Endothelial cell of umbilical vein (primary cell): ENCODE data around the gene LTF. TPM values are rescaled to one million over a fixed set of nuclear protein-coding genes. Genes with fewer than 3 reads are reported as not detected.

Experiments used
- BruUV-seq: library from RNA; stranded (reverse); fragments of 400-500 nt; replicated peaks from 2 replicates; lab custom pipeline; 2021; lab: Mats Ljungman, UMichigan
- CTCF ChIA-PET: fragments of 300-600, 350-600 bp; sonication (Branson Sonifier 250); formaldehyde crosslinking; loops from one replicate; lab custom pipeline; 2021; ENCODE audit warnings: antibody characterized with exemption, inconsistent platforms; lab: Charles Lee
- POLR2A ChIA-PET: fragments of 300-600, 350-600 bp; sonication (Branson Sonifier 250); formaldehyde crosslinking; loops from one replicate; lab custom pipeline; 2021; ENCODE audit warnings: antibody characterized with exemption, inconsistent platforms; lab: Charles Lee
- DNase-seq: peaks from one replicate; pipeline ENCODE4 v3.0.0-alpha.2; 2011; ENCODE audit warnings: low read depth, low spot score
- FAIRE-seq: peaks from 2 replicates; lab custom pipeline; 2011; peaks lifted over from hg19 to GRCh38; lab: Jason Lieb, UNC
- H2AFZ ChIP-seq: 2 replicates; pipeline ENCODE4 v1.6.0; 2012; ENCODE audit warnings: low read depth, low read length, control low read depth, inconsistent platforms
- H3K27ac ChIP-seq: 2 replicates; pipeline ENCODE4 v1.5.1; 2011; ENCODE audit warnings: low read depth, mild to moderate bottlenecking, control low read depth, low read length, moderate library complexity; ENCODE audit not compliant: insufficient read depth
- H3K27me3 ChIP-seq, 2 experiments: 2 replicates each; pipeline versions ENCODE4 v1.6.0 to v1.6.1; 2011; ENCODE audit warnings: low read length in 2 of 2, mixed read lengths in 1 of 2; ENCODE audit not compliant: control insufficient read depth in 2 of 2, insufficient read depth in 2 of 2
- H3K36me3 ChIP-seq, 2 experiments: 2 replicates in 1 of 2; 3 replicates in 1 of 2; pipeline ENCODE4 v1.5.1; 2011; ENCODE audit warnings: low read length in 2 of 2, mild to moderate bottlenecking in 1 of 2, moderate library complexity in 1 of 2; ENCODE audit not compliant: control insufficient read depth in 2 of 2, insufficient read depth in 2 of 2; ENCODE audit errors: extremely low read depth in 1 of 2
- H3K4me1 ChIP-seq: 3 replicates; pipeline ENCODE4 v1.5.1; 2011; ENCODE audit warnings: mild to moderate bottlenecking, low read length; ENCODE audit not compliant: control insufficient read depth, insufficient read depth; ENCODE audit errors: extremely low read depth
- H3K4me2 ChIP-seq: 2 replicates; pipeline ENCODE4 v1.6.1; 2011; ENCODE audit warnings: low read length, control low read depth, mixed read lengths; ENCODE audit not compliant: insufficient read depth
- H3K4me3 ChIP-seq, 3 experiments: fragments of 200-600 bp in 1 of 3; sonication (generic), shearing (Covaris generic) in 1 of 3; replicated peaks in 1 of 3; 2 replicates each; pipeline ENCODE4 v1.5.1; 2011 to 2016; ENCODE audit warnings: control low read depth in 3 of 3, low read length in 3 of 3, mild to moderate bottlenecking in 2 of 3, inconsistent platforms in 1 of 3, low read depth in 1 of 3, moderate library complexity in 1 of 3; ENCODE audit not compliant: insufficient read depth in 1 of 3
- H3K79me2 ChIP-seq: 2 replicates; pipeline ENCODE4 v1.6.0; 2012; ENCODE audit warnings: low read length, inconsistent platforms; ENCODE audit not compliant: control insufficient read depth, insufficient read depth
- H3K9ac ChIP-seq: replicated peaks from 2 replicates; pipeline ENCODE3; 2011; ENCODE audit warnings: low read length, control low read depth; ENCODE audit not compliant: insufficient read depth; ENCODE audit errors: extremely low read depth
- H3K9me1 ChIP-seq: replicated peaks from 3 replicates; pipeline ENCODE4 v1.6.0; 2011; ENCODE audit warnings: mild to moderate bottlenecking, low read length; ENCODE audit not compliant: control insufficient read depth, insufficient read depth; ENCODE audit errors: extremely low read depth
- H3K9me3 ChIP-seq: replicated peaks from 2 replicates; pipeline ENCODE4 v1.5.1; 2012; ENCODE audit warnings: low read length, inconsistent platforms; ENCODE audit not compliant: control insufficient read depth, insufficient read depth
- H4K20me1 ChIP-seq: replicated peaks from 2 replicates; pipeline ENCODE3; 2011; ENCODE audit warnings: mild to moderate bottlenecking, low read length; ENCODE audit not compliant: control insufficient read depth, insufficient read depth; ENCODE audit errors: extremely low read depth
- CTCF ChIP-seq, 2 donors: IDR thresholded peaks; 1 replicate in 1 of 2; 2 replicates in 1 of 2; pipeline ENCODE4 v1.5.1; 2011; ENCODE audit warnings: low read length in 2 of 2, mild to moderate bottlenecking in 2 of 2, moderate library complexity in 2 of 2, control low read depth in 1 of 2, inconsistent platforms in 1 of 2, low read depth in 1 of 2; ENCODE audit not compliant: insufficient read depth in 1 of 2; ENCODE audit errors: extremely low read depth in 1 of 2
- EZH2 ChIP-seq: IDR thresholded peaks from 2 replicates; pipeline ENCODE4 v1.6.1; 2012; ENCODE audit warnings: borderline replicate concordance, low read depth, mild to moderate bottlenecking, moderate library complexity, low read length, inconsistent platforms; ENCODE audit not compliant: severe bottlenecking
- FOS ChIP-seq: IDR thresholded peaks from 2 replicates; pipeline ENCODE4 v1.6.1; 2011; ENCODE audit warnings: mild to moderate bottlenecking, low read length, moderate library complexity, borderline replicate concordance; ENCODE audit not compliant: insufficient read depth
- GATA2 ChIP-seq: IDR thresholded peaks from 2 replicates; pipeline ENCODE4 v1.7.0; 2011; ENCODE audit warnings: low read depth, mild to moderate bottlenecking, moderate library complexity, mixed read lengths, low read length; ENCODE audit not compliant: insufficient read length, insufficient read depth
- JUN ChIP-seq: IDR thresholded peaks from 2 replicates; pipeline ENCODE4 v1.6.1; 2011; ENCODE audit warnings: borderline replicate concordance, low read depth; ENCODE audit not compliant: insufficient read length, insufficient read depth
- MAX ChIP-seq: IDR thresholded peaks from 2 replicates; pipeline ENCODE4 v1.6.1; 2011; ENCODE audit not compliant: insufficient read depth, insufficient read length
- MYC ChIP-seq: IDR thresholded peaks from one replicate; pipeline ENCODE4 v1.6.1; 2011; ENCODE audit warnings: mild to moderate bottlenecking, low read depth, low read length
- POLR2A ChIP-seq: IDR thresholded peaks from 2 replicates; pipeline ENCODE4 v1.6.1; 2012; ENCODE audit warnings: low read depth, mild to moderate bottlenecking, control low read depth, low read length
- POLR2AphosphoS5 ChIP-seq: IDR thresholded peaks from 2 replicates; pipeline ENCODE4 v1.6.1; 2012; ENCODE audit warnings: low read depth, mild to moderate bottlenecking, control low read depth, low read length, moderate library complexity; ENCODE audit not compliant: insufficient read depth
- dilution Hi-C: fragments of 300-500 bp; cut with MboI; formaldehyde crosslinking; loops from one replicate; pipeline ENCODE4 v1.15.0; 2019; ENCODE audit warnings: low sequenced_read_pairs; ENCODE audit not compliant: extremely low pct_ligation_motif_present
- intact Hi-C: fragments of 100-400 bp; cut with micrococcal nuclease; formaldehyde crosslinking; loops from one replicate; pipeline ENCODE4 v1.10.0; 2022
- polyA plus RNA-seq, 4 experiments: library from polyadenylated mRNA; depleted of rRNA in 3 of 4; stranded (reverse) in 3 of 4; unstranded in 1 of 4; fragments of >200 nt; gene quantifications; 2 replicates each; pipeline versions ENCODE4 v1.2.1 to v1.2.3, GENCODE V29; 2011 to 2012; ENCODE audit warnings: missing spikeins in 1 of 4
- total RNA-seq: library from RNA; stranded (reverse); gene quantifications from 2 replicates; pipeline ENCODE4 v1.2.3, GENCODE V29; 2021

LTF gene
- total and polyA plus RNA-seq, 2 donors (not counting 3 experiments of a cell fraction or from before 2014, with no cell fraction given) = not detected

GRCh38 chr3:46455231-46456115 lies 9.2 kb downstream of the LTF start:
- TF ChIP-seq JUN (no peak), POLR2AphosphoS5 (no peak), MYC (no peak), MAX (no peak), POLR2A (no peak), CTCF (IDR thresholded peaks at IDR 0.05; ENCODE audit: extremely low read depth in 1 of 2, insufficient read depth in 1 of 2, low read depth in 1 of 2, low read length in 2 of 2) (no peak), EZH2 (no peak), FOS (no peak), GATA2 (no peak)
- no peak overlapping the region for H2AFZ ChIP-seq
- H3K9me1 ChIP-seq = no peaks in the 10 kb centered on the region
- H3K79me2 ChIP-seq = no peaks in the 10 kb centered on the region
- intact Hi-C loops (no loop called here), dilution Hi-C loops (no loop called here)
- H3K4me3 ChIP-seq = no peak overlapping the region
- ChIA-PET CTCF (no interaction called here), POLR2A (no interaction called here)
- peaks cover 0 to 8% of the 10 kb centered on the region in 2 experiments for H3K27me3 ChIP-seq
- FAIRE-seq = no peak
- no peaks in the 10 kb centered on the region for H3K4me1 ChIP-seq
- H3K36me3 ChIP-seq = no peaks in the 10 kb centered on the region
- no peak overlapping the region for H3K4me2 ChIP-seq
- no TSS peak for BruUV-seq
- no peak overlapping the region for H3K9ac ChIP-seq
- H3K9me3 ChIP-seq = no peaks in the 10 kb centered on the region
- H4K20me1 ChIP-seq = no peaks in the 10 kb centered on the region
- DNase-seq = no peak
- H3K27ac ChIP-seq = no peak overlapping the region
